Suprapubic skin (tissue), 4 donors: ENCODE measurements around the gene GRAMD1A. TPM values are rescaled to one million over a fixed set of nuclear protein-coding genes. Genes with fewer than 3 reads are reported as not detected.
A peak's percentile ranks its signal among the peaks of the same experiment; 100 is the strongest.

Source experiments
- DNase-seq, 2 donors: peaks; one replicate each; pipeline ENCODE4 v3.0.0-alpha.2; 2019; ENCODE audit warnings: low spot score in 2 of 2
- H3K27ac ChIP-seq: fragments of 200-600 bp; sonication (generic); one replicate; pipeline ENCODE4 v1.5.1; 2019
- H3K27me3 ChIP-seq: fragments of 200-600 bp; sonication (generic); one replicate; pipeline ENCODE4 v1.5.1; 2019
- H3K36me3 ChIP-seq: fragments of 200-600 bp; sonication (generic); one replicate; pipeline ENCODE4 v1.5.1; 2019
- H3K4me1 ChIP-seq: fragments of 200-600 bp; sonication (generic); one replicate; pipeline ENCODE4 v1.5.1; 2019
- H3K4me3 ChIP-seq: fragments of 200-600 bp; sonication (generic); one replicate; pipeline ENCODE4 v1.5.1; 2019; ENCODE audit warnings: mild to moderate bottlenecking
- H3K9me3 ChIP-seq: fragments of 200-600 bp; sonication (generic); one replicate; pipeline ENCODE4 v1.5.1; 2019
- EP300 ChIP-seq: sonication (generic); formaldehyde crosslinking; IDR thresholded peaks from one replicate; pipeline ENCODE4 v1.6.1; 2017; ENCODE audit warnings: antibody characterized with exemption
- POLR2A ChIP-seq, 2 donors: fragments of 450-650 bp; IDR thresholded peaks; one replicate each; pipeline ENCODE4 v1.6.1; 2017; ENCODE audit warnings: antibody characterized with exemption in 2 of 2, mild to moderate bottlenecking in 2 of 2, moderate library complexity in 2 of 2
- POLR2AphosphoS5 ChIP-seq, 3 donors: sonication (generic); formaldehyde crosslinking; IDR thresholded peaks; one replicate each; pipeline ENCODE4 v1.6.1; 2017; ENCODE audit warnings: antibody characterized with exemption in 3 of 3
- WGBS: methylation state at CpG from one replicate; pipeline ENCODE4 v1.1.5; 2018; 5-methylcytosine and 5-hydroxymethylcytosine counted together
- total RNA-seq, 4 donors: library from RNA; depleted of rRNA; stranded (reverse); fragments of >200 nt; gene quantifications; one replicate each; pipeline ENCODE4 v1.1.0, GENCODE V29; 2016
- TF ChIP-seq, protein P1 (sequence below), 2 donors: fragments of 200-600 bp in 1 of 2; fragments of 450-650 bp in 1 of 2; sonication (generic) in 1 of 2; IDR thresholded peaks; one replicate each; pipeline ENCODE4 v1.5.1; 2016 to 2019; ENCODE audit warnings: antibody characterized with exemption in 2 of 2, mild to moderate bottlenecking in 1 of 2, moderate library complexity in 1 of 2

Gene GRAMD1A
- total RNA-seq, 4 donors from 2014 or later = 16.3 to 38.7 (median 20.8) TPM

DNA sequence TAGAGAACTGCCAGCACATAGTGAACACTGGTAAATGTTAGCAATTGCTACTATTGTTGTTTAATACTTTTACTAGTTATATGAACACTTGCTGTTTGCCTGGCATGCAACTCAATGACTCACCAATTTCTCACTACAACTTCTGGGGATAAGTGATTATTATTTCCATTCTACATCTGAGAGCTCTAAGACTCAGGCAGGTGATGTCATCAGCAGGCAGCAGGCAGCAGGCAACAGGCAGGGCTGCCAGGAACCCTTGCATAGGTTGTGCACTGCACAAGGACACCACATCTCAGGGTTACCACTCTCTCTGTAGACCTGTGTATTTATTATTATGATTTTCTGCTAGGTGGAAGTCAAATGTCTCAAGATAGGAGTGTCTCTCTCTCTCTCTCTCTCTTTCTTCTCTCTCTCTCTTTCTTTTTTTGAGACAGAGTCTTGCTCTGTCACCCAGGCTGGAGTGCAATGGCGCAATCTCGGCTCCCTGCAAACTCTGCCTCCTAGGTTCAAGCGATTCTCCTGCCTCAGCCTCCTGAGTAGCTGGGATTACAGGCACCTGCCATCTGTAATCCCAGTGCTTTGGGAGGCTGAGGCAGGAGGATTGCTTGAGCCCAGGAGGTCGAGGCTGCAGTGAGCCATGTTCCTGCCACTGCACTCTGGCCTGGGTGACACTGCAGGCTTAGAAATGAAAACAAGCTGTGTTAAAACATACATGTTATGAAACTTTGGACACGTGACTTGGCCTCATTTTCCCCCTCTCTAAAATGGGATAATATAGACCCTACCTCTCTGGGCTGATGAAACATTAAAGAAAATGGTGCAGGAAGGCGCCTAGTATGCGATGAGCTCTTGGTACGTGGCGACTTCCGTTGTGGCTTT lies 64.1 kb downstream of the GRAMD1A start:
- TF ChIP-seq POLR2A (IDR thresholded peaks at IDR 0.05) (no peak), POLR2AphosphoS5 (IDR thresholded peaks at IDR 0.05) (no peak), EP300 (no peak)
- TF ChIP-seq, protein P1, sequence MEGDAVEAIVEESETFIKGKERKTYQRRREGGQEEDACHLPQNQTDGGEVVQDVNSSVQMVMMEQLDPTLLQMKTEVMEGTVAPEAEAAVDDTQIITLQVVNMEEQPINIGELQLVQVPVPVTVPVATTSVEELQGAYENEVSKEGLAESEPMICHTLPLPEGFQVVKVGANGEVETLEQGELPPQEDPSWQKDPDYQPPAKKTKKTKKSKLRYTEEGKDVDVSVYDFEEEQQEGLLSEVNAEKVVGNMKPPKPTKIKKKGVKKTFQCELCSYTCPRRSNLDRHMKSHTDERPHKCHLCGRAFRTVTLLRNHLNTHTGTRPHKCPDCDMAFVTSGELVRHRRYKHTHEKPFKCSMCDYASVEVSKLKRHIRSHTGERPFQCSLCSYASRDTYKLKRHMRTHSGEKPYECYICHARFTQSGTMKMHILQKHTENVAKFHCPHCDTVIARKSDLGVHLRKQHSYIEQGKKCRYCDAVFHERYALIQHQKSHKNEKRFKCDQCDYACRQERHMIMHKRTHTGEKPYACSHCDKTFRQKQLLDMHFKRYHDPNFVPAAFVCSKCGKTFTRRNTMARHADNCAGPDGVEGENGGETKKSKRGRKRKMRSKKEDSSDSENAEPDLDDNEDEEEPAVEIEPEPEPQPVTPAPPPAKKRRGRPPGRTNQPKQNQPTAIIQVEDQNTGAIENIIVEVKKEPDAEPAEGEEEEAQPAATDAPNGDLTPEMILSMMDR (IDR thresholded peaks at IDR 0.05) = no peak
- no peak overlapping the region for H3K4me3 ChIP-seq
- 84% methylated on average over 10 of the region's 10 CpGs for WGBS

DNA sequence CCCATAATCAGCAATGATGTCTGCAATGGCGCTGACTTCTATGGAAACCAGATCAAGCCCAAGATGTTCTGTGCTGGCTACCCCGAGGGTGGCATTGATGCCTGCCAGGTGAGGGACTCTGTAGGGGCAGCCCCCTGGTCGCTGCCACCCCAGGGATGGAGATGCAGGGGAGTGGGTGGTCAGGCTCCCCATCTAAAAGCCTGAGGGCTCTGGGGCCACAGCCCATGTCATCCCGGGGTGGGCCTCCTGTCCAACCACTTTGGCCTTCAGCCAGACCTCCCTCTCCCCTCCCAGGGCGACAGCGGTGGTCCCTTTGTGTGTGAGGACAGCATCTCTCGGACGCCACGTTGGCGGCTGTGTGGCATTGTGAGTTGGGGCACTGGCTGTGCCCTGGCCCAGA lies 65.5 kb downstream of the GRAMD1A start:
- no peak for DNase-seq
- no peak for TF ChIP-seq POLR2A (IDR thresholded peaks at IDR 0.05)
- TF ChIP-seq, protein P1 (IDR thresholded peaks at IDR 0.05) = no peak
- no peak for TF ChIP-seq POLR2AphosphoS5 (IDR thresholded peaks at IDR 0.05)
- TF ChIP-seq EP300 = no peak

More for the DNA sequence above, 64.1 kb downstream of the GRAMD1A start:
- Histone ChIP-seq H3K4me1 (peaks cover 7% of the 10 kb centered on the region), H3K9me3 (no peaks in the 10 kb centered on the region), H3K27me3 (no peaks in the 10 kb centered on the region), H3K27ac (no peak overlapping the region), H3K36me3 (no peaks in the 10 kb centered on the region)
- no peak for DNase-seq

DNA sequence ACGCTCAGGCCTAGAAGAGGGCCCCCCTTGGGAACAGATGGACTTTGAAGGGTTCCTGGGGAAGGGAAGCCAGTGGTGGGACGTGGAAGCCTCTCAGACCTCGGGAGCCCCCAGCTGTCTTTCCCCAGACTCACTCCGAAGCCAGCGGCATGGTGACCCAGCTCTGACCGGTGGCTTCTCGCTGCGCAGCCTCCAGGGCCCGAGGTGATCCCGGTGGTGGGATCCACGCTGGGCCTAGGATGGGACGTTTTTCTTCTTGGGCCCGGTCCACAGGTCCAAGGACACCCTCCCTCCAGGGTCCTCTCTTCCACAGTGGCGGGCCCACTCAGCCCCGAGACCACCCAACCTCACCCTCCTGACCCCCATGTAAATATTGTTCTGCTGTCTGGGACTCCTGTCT lies 66.0 kb downstream of the GRAMD1A start:
- TF ChIP-seq POLR2AphosphoS5 (IDR thresholded peaks at IDR 0.05) (no peak), POLR2A (IDR thresholded peaks at IDR 0.05) (no peak)
- TF ChIP-seq, protein P1 (IDR thresholded peaks at IDR 0.05) = no peak
- H3K9me3 ChIP-seq = no peaks in the 10 kb centered on the region
- H3K4me3 ChIP-seq = no peak overlapping the region
- 88% methylated on average over 9 of the region's 15 CpGs for WGBS
- no peak overlapping the region for H3K27ac ChIP-seq
- H3K4me1 ChIP-seq = peaks cover 7% of the 10 kb centered on the region
- H3K36me3 ChIP-seq = no peaks in the 10 kb centered on the region
- DNase-seq = no peak
- H3K27me3 ChIP-seq = no peaks in the 10 kb centered on the region

More for the DNA sequence above, 65.5 kb downstream of the GRAMD1A start:
- 80% methylated on average over 9 of the region's 10 CpGs for WGBS
- Histone ChIP-seq H3K4me1 (peaks cover 7% of the 10 kb centered on the region), H3K36me3 (no peaks in the 10 kb centered on the region), H3K9me3 (no peaks in the 10 kb centered on the region), H3K27me3 (no peaks in the 10 kb centered on the region), H3K27ac (no peak overlapping the region), H3K4me3 (no peak overlapping the region)

DNA sequence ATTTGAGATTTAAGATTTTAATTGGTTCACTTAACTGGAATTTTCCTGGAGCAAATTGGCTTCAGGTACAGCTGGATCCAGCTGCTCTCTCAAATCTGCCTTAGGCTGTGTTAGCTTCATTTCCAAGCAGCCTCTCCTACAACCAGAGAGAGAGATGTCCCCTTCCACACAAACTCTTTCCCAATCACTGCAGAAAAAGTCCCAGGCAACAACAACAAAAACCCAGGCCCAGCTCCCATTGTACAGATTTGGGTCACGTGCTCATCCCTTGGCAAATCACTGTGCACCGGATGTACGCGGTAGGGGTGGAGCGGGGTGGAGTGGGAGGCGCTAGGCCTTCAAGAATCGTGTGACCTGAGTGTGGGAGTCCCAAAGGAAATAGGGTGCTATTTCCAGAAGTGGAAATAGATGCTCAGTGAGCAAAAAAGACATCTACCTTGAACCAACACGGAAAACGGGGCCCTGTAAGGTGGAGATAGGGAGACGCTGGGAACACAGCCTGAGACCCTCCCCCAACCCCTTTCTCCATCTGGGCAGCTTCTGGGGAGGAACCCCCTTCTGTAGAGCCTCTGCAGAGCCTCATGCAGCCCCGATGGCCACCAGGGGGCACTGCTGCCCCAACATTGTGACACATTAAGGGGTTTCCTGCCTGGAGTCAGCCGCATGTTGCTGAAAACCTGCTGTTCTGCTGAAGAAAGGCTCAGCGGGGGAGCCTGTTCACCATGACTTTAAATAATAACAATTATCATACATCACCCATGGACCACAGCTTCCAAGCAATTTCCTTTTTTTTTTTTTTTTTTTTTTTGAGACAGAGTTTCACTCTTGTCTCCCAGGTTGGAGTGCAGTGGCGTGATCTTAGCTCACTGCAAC lies 66.8 kb downstream of the GRAMD1A start:
- 12% methylated on average over 13 of the region's 14 CpGs for WGBS
- Histone ChIP-seq H3K27ac (no peak overlapping the region), H3K27me3 (no peaks in the 10 kb centered on the region), H3K4me1 (peaks cover 7% of the 10 kb centered on the region), H3K9me3 (no peaks in the 10 kb centered on the region), H3K36me3 (no peaks in the 10 kb centered on the region), H3K4me3 (no peak overlapping the region)
- DNase-seq = peak; percentile 90 to 92
- TF ChIP-seq EP300 = no peak
- TF ChIP-seq POLR2AphosphoS5 (IDR thresholded peaks at IDR 0.05) = no peak
- TF ChIP-seq, protein P1 (IDR thresholded peaks at IDR 0.05) = peak; percentile 81 to 82
